SH-SY5Y (cell line): Measurements from ENCODE around the gene SULT4A1.

Experiments
- GATA2 ChIP-seq: IDR thresholded peaks from 2 replicates; pipeline ENCODE4 v1.6.1; 2011; ENCODE audit warnings: mild to moderate bottlenecking, low read depth, low read length
- GATA3 ChIP-seq: IDR thresholded peaks from 2 replicates; pipeline ENCODE4 v1.6.1; 2011; ENCODE audit warnings: low read depth, mild to moderate bottlenecking, low read length, moderate library complexity

GRCh38 chr22:43859621-43860020, 2.7 kb downstream of the SULT4A1 start:
- TF ChIP-seq GATA2: no peak
- TF ChIP-seq GATA3: no peak
